Uterus (tissue), 4 donors: ENCODE measurements around the gene IRF2BP2. TPM values are rescaled to one million over a fixed set of nuclear protein-coding genes. Genes with fewer than 3 reads are reported as not detected.

Experiments used
- DNase-seq, 2 donors: peaks; one replicate each; pipeline ENCODE4 v3.0.0-alpha.2; 2019 to 2020
- H3K27ac ChIP-seq, 2 donors: fragments of 200-600 bp; sonication (generic); 1 replicate in 1 of 2; 2 replicates in 1 of 2; pipeline ENCODE4 v1.5.1; 2016 to 2018
- H3K27me3 ChIP-seq, 2 donors: fragments of 200-600 bp; sonication (generic); one replicate each; pipeline ENCODE4 v1.5.1; 2018 to 2019; ENCODE audit warnings: control low read depth in 1 of 2
- H3K36me3 ChIP-seq, 2 donors: fragments of 200-600 bp; sonication (generic); one replicate each; pipeline ENCODE4 v1.5.1; 2019; ENCODE audit warnings: control low read depth in 1 of 2
- H3K4me1 ChIP-seq, 2 donors: fragments of 200-600 bp; sonication (generic); one replicate each; pipeline ENCODE4 v1.5.1; 2018 to 2019; ENCODE audit warnings: control low read depth in 1 of 2
- H3K4me3 ChIP-seq, 2 donors: fragments of 200-600 bp; sonication (generic); 1 replicate in 1 of 2; 2 replicates in 1 of 2; pipeline ENCODE4 v1.5.1; 2018 to 2019; ENCODE audit warnings: mild to moderate bottlenecking in 1 of 2
- H3K9me3 ChIP-seq, 2 donors: fragments of 200-600 bp; sonication (generic); one replicate each; pipeline ENCODE4 v1.5.1; 2019; ENCODE audit warnings: control low read depth in 1 of 2
- CTCF ChIP-seq, 4 experiments: fragments of 200-600 bp in 2 of 4; fragments of 450-650 bp in 2 of 4; sonication (generic) in 2 of 4; IDR thresholded peaks; one replicate each; pipeline ENCODE4 v1.5.1; 2016 to 2019; ENCODE audit warnings: antibody characterized with exemption in 4 of 4, mild to moderate bottlenecking in 2 of 4, moderate library complexity in 1 of 4
- POLR2A ChIP-seq, 2 donors: fragments of 450-650 bp; IDR thresholded peaks; one replicate each; pipeline ENCODE4 v1.6.1; 2016; ENCODE audit warnings: antibody characterized with exemption in 2 of 2, mild to moderate bottlenecking in 1 of 2, moderate library complexity in 1 of 2
- intact Hi-C: fragments of 100-400 bp; cut with DNase I; formaldehyde crosslinking; loops from one replicate; pipeline ENCODE4 v1.15.1; 2023; ENCODE audit warnings: low total_unique reads
- small RNA-seq: library from RNA; depleted of rRNA; stranded (forward); fragments of <200 nt; gene quantifications from one replicate; pipeline ENCODE3, GENCODE V24; 2016
- total RNA-seq, 4 donors: library from RNA; depleted of rRNA in 3 of 4; stranded (reverse); fragments of >200 nt in 3 of 4; gene quantifications; one replicate each; pipeline versions ENCODE4 v1.1.0 to v1.2.4, GENCODE V29; 2014 to 2023
- donor health status: DM: yes; HTN: yes; CAD: no.

Gene IRF2BP2
- total RNA-seq, 4 donors from 2014 or later = 56.8 to 182 (median 124) TPM

GRCh38 chr1:234554698-234555311 lies 55.2 kb downstream of the IRF2BP2 start:
- intact Hi-C loops = no loop called here
- H3K27ac ChIP-seq = peak overlapping the region; percentile 63 to 77
- no peak for TF ChIP-seq CTCF (IDR thresholded peaks at IDR 0.05)
- TF ChIP-seq POLR2A (IDR thresholded peaks at IDR 0.05) = no peak

More at GRCh38 chr1:234554698-234555311, 55.2 kb downstream of the IRF2BP2 start:
- no peak overlapping the region for H3K4me3 ChIP-seq
- no peaks in the 10 kb centered on the region for H3K27me3 ChIP-seq
- H3K9me3 ChIP-seq = no peaks in the 10 kb centered on the region
- no peaks in the 10 kb centered on the region for H3K36me3 ChIP-seq
- peaks cover 0 to 7% of the 10 kb centered on the region in 2 donors for H3K4me1 ChIP-seq
- DNase-seq = peak; percentile 70 to 76

Small RNA genes lying within 50 kb of the gene (small RNA-seq; reads per million reads assigned to genes)
- gene RF00096 = not detected

Other genes starting within 250 kb of the IRF2BP2 start
- gene COA6, start 236.7 kb downstream of the IRF2BP2 start, total RNA-seq = 10 to 100 TPM; 10.6 to 16.8 (median 14.6) TPM
- gene TARBP1, start 131.0 kb downstream of the IRF2BP2 start, total RNA-seq = 10 to 100 TPM in 3 of 4 donors, under 1 TPM in 1; 0.88 to 79.8 (median 21.2) TPM